ENCODE measurements around the gene ZNF773. TPM values are rescaled to one million over a fixed set of nuclear protein-coding genes. Genes with fewer than 3 reads are reported as not detected.

ZNF773 gene
- total and polyA plus RNA-seq, 10 of the 15 experiments (the other 5 are each of a cell fraction or from before 2014, with no cell fraction given), result 0.21 to 9.1 (median 6.7) TPM

- Histone ChIP-seq H3K4me2 (ENCODE audit: control insufficient read depth, insufficient read depth) (no peak overlapping the region), H3K27me3 (replicated peaks in 1 of 2; ENCODE audit: control insufficient read depth in 2 of 2, insufficient read depth in 2 of 2, low read length in 1 of 2) (no peaks in the 10 kb centered on the region), H3K36me3 (ENCODE audit: control insufficient read depth in 2 of 2, insufficient read depth in 2 of 2, low read length in 1 of 2) (peaks cover 7 to 10% of the 10 kb centered on the region in 2 experiments; a peak in 3 of 4 replicates), H4K20me1 (ENCODE audit: control insufficient read depth, insufficient read depth) (no peaks in the 10 kb centered on the region), H3K4me3 (no peak overlapping the region), H3K4me1 (ENCODE audit: control insufficient read depth, insufficient read depth, low read length) (no peaks in the 10 kb centered on the region), H3K9me3 (replicated peaks; ENCODE audit: control insufficient read depth, insufficient read depth, low read length) (peaks cover 48% of the 10 kb centered on the region), H3K27ac (ENCODE audit: control insufficient read depth, insufficient read depth) (no peak overlapping the region), H3K79me2 (ENCODE audit: control insufficient read depth, insufficient read depth, low read length) (no peaks in the 10 kb centered on the region), H2AFZ (ENCODE audit: control insufficient read depth, low read depth, low read length) (no peak overlapping the region), H3K9ac (ENCODE audit: control insufficient read depth, insufficient read depth, low read length) (no peak overlapping the region)
- 96% methylated on average over 7 of the region's 7 CpGs for WGBS (ENCODE audit: insufficient coverage, insufficient replicate concordance, low lambda C conversion rate, missing lambda C conversion rate)
- TSS peak; percentile 6 for BruUV-seq (replicated peaks)
- ChIA-PET POLR2A (interaction anchor here (0.5 kb wide), 1 partner anchor 212 kb away, joined by 3 read pairs; no protein-coding TSS in a partner anchor), SMC1A (ENCODE audit: uncharacterized antibody, unreplicated experiment) (no interaction called here), CTCF (no interaction called here), RAD21 (ENCODE audit: unreplicated experiment) (no interaction called here)
- TF ChIP-seq HDAC2 (IDR thresholded peaks at IDR 0.05) (no peak), CBX5 (IDR thresholded peaks at IDR 0.05; ENCODE audit: low read depth) (0 out of 2 replicates have a peak, but pooled peaks have one; percentile 22), KLF5 (IDR thresholded peaks at IDR 0.05; ENCODE audit: partially characterized antibody) (peak; percentile 93), CEBPB (IDR thresholded peaks at IDR 0.05; ENCODE audit: borderline replicate concordance in 1 of 2, low read depth in 2 of 2, low read length in 2 of 2) (no peak), BCL3 (IDR thresholded peaks at IDR 0.05; ENCODE audit: borderline replicate concordance, insufficient read depth, low read depth, low read length, poor library complexity, severe bottlenecking) (no peak), HSF1 (IDR thresholded peaks at IDR 0.05; ENCODE audit: low read depth, low read length) (no peak), MTA3 (IDR thresholded peaks at IDR 0.05; ENCODE audit: borderline replicate concordance, low read length) (no peak), CBFB (IDR thresholded peaks at IDR 0.05; ENCODE audit: low read depth) (no peak), ESRRA (IDR thresholded peaks at IDR 0.05; ENCODE audit: low read length) (no peak)
- FAIRE-seq, result no peak
- in situ Hi-C loops (cut with MboI) (no loop called here), intact Hi-C loops (cut with micrococcal nuclease; ENCODE audit: unreplicated experiment) (no loop called here)
- ATAC-seq, result no peak
- DNase-seq (ENCODE audit: low read depth, low spot score), result no peak
Observed at GRCh38 chr19:57537953-57538547, 38.3 kb downstream of the ZNF773 start.
